C1 segment of cervical spinal cord (tissue), 14 donors: ENCODE data around the gene DTNB.
"Not testable (repeated sequence)": the region's sequence is repeated elsewhere in the genome, so short reads cannot be mapped to it uniquely, and the experiment has no call there.

Experiments used
- DNase-seq, 14 donors: peaks; one replicate each; lab custom pipeline; 2025; lab: John Stamatoyannopoulos, UW

DTNB gene

DNA sequence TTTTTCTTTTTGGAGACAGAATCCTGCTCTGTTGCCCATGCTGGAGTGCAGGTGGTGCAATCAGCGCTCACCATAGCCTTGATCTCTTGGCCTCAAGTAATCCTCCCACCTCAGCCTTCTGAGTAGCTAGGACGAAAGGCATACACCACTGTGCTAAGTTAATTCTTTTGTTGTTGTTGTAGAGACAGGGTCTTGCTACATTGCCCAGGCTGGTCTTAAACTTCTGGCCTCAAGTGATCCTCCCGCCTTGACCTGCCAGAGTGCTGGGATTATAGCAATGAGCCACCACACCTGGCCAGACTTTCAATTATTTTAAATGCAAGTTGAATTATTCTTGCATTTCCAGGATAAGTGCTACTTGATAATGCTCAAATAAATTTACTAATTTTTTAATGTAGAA, 126.5 kb downstream of the DTNB start:
- DNase-seq = no peak

DNA sequence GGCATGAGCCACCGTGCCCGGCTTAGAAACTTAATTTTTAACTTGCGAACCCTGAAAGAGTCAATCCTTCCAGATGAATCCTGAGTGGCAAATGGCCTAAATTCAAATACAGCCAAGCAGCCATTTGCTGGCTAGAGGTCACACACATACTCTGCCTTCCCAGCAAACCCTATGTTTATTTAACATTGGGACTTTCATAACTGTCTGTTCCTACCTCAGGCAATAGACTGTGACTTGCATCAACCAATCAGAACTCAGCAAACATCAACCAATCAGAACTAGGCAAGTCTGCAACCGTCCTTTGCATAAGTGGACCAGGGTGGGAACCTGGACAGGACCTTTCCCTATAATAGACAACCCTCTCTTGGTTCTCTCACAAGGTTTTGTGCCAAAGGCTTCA, 127.5 kb downstream of the DTNB start:
- no peak for DNase-seq

GRCh38 chr2:25544445-25544844, 128.9 kb downstream of the DTNB start:
- no peak for DNase-seq

GRCh38 chr2:25543939-25544338, 129.4 kb downstream of the DTNB start:
- DNase-seq = no peak

DNA sequence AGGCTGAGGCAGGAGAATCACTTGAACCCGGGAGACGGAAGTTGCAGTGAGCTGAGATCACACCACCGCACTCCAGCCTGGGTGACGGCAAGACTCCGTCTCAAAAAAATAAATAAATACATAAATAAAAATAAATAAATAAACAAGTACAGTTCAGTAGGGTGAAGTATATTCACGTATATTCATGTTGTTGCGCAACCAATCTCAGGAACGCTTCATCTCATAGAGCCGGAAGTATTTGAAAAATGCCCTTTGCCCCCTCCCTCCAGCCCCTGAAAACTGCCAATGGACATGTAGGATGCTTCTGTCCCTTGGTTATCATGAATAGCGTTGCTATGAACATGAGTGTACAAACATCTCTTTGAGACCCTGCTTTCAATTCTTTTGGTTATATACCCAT, 132.0 kb downstream of the DTNB start:
- no peak for DNase-seq

- DNase-seq = no peak
Observed at GRCh38 chr2:25539136-25539535, 134.2 kb downstream of the DTNB start.

DNA sequence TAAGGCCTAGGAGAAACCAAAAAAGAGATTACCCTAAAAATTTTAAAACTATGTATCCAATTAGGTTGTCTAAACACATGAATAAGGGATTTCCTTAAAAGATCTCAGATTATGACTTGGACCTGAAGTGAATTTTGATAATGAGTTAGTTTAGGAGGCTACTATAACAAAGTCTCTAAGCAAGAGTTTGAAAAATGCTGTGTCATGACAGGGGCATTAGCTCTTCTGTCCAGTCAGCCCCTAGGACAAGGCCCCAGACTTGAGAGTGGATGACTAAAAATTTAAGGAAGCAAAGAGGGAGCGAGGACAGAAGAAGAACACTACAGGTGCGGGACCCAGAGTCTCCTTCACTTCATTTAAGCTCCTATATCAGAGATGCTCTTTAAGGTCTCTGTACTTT, 135.9 kb downstream of the DTNB start:
- no peak for DNase-seq

DNA sequence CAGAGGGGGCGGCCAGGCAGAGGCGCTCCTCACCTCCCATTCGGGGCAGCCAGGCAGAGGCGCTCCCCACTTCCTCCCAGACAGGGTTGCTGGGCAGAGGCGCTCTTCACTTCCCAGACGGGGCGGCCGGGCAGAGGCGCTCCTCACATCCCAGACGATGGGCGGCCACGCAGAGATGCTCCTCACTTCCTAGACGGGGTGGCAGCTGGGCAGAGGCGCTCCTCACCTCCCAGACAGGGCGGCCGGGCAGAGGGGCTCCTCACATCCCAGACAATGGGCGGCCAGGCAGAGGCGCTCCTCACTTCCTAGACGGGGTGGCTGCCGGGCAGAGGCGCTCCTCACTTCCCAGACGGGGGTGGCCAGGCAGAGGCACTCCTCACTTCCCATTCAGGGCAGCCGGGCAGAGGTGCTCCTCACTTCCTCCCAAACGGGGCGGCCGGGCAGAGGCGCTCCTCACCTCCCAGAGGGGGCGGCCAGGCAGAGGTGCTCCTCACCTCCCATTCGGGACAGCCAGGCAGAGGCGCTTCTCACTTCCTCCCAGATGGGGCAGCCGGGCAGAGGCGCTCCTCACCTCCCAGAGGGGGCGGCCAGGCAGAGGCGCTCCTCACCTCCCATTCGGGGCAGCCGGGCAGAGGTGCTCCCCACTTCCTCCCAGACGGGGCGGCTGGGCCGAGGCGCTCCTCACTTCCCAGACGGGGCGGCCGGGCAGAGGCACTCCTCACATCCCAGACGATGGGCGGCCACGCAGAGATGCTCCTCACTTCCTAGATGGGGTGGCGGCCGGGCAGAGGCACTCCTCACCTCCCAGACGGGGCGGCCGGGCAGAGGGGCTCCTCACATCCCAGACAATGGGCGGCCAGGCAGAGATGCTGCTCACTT, 137.7 kb downstream of the DTNB start:
- DNase-seq = not testable (repeated sequence)

DNA sequence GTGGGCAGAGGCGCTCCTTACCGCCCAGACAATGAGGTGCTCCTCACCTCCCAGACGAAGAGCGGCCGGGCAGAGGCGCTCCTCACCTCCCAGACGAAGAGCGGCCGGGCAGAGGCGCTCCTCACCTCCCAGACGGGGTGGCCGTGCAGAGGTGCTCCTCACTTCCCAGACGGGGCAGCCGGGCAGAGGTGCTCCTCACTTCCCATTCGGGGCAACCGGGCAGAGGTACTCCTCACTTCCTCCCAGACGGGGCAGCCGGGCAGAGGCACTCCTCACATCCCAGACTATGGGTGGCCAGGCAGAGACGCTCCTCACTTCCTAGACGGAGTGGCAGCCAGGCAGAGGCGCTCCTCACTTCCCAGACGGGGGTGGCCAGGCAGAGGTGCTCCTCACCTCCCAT, 138.4 kb downstream of the DTNB start:
- DNase-seq = not testable (repeated sequence)

DNA sequence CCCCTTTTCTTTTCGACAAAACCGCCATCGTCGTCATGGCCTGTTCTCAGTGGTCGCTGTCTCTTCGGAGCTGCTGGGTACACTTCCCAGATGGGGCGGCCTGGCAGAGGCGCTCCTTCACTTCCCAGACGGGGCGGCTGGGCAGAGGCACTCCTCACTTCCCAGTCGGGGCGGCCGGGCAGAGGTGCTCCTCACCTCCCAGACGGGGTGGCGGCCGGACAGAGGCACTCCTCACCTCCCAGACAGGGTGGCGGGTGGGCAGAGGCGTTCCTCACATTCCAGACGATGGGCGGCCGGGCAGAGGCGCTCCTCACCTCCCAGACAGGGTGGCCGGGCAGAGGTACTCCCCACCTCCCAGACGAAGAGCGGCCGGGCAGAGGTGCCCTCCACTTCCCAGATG, 138.9 kb downstream of the DTNB start:
- no peak for DNase-seq

DNA sequence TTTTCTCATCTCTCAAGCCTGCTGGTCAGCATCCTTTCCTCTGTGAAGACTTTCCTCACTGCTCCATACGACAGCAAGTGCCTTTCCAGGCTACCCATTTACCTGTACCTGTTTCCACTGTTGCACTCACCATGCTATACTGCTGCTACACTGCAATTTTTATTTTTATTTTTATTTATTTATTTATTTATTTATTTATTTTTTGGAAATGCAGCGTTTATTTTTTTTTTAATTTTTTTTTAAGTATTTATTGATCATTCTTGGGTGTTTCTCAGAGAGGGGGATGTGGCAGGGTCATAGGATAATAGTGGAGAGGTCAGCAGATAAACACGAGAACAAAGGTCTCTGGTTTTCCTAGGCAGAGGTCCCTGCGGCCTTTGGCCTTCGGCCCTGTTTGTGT, 139.6 kb downstream of the DTNB start:
- DNase-seq = not testable (repeated sequence)

- DNase-seq = no peak
Observed at GRCh38 chr2:25532521-25532920, 140.9 kb downstream of the DTNB start.

GRCh38 chr2:25529034-25529433, 144.3 kb downstream of the DTNB start:
- no peak for DNase-seq

GRCh38 chr2:25528173-25528572, 145.2 kb downstream of the DTNB start:
- no peak for DNase-seq

GRCh38 chr2:25524507-25524906, 148.9 kb downstream of the DTNB start:
- DNase-seq = no peak

DNA sequence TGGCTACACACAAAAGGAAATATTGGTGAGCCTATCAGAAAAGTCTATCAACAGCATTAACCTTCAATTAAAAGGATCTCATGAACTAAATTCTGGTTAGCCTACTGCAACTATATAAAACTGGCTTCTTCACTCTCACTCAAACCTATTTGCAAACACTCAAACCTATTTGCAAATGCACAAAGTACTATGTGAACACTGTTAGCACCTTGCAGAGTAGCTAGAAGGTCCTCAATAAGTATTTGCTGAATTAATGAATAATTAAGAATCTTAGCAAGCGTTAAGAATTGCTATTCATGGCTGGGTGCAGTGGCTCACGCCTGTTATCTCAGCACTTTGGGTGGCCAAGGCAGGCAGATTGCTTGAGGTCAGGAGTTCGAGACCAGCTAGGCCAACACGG, 150.3 kb downstream of the DTNB start:
- no peak for DNase-seq

- peak in 2 of 14 donors; percentile 36 to 43 for DNase-seq
Observed at GRCh38 chr2:25521665-25522387, 151.6 kb downstream of the DTNB start.

- no peak for DNase-seq
Observed at GRCh38 chr2:25521126-25521525, 152.3 kb downstream of the DTNB start.

GRCh38 chr2:25517701-25518100, 155.7 kb downstream of the DTNB start:
- DNase-seq = no peak

GRCh38 chr2:25514043-25514637, 159.2 kb downstream of the DTNB start:
- DNase-seq = no peak

DNA sequence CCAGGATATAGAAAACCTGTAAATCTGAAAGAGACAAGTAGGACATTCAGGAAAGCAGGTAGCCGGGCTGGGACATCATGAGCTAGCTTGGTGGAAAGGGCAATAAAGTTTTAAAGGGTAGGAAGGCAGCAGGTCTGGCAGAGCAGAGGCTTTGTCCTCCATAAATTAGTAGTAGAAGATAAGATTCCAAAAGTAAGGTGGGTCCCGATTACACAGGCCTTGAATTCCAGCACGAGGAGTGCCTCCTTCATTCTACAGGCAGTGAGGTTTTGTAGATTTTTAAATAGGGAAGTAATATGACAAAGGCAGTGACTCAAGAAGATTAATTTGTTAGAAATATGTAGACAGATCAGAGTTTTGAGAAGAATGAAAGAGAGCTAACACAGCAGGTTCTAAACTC, 160.7 kb downstream of the DTNB start:
- no peak for DNase-seq

DNA sequence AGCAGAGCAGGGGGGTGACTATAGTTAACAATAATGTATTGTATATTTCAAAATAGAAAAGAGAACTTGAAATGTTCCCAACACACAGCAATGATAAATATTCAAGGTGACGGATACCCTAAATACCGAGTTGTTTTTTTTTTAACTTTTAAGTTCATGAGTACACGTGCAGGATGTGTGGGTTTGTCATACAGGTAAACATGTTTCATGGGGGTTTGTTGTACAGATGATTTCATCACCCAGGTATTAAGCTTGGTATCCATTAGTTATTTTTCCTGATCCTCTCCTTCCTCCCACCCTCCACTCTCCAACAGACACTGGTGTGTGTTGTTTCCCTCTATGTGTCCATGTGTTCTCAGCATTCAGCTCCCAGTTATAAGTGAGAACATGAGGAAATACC, 167.2 kb downstream of the DTNB start:
- no peak for DNase-seq

DNA sequence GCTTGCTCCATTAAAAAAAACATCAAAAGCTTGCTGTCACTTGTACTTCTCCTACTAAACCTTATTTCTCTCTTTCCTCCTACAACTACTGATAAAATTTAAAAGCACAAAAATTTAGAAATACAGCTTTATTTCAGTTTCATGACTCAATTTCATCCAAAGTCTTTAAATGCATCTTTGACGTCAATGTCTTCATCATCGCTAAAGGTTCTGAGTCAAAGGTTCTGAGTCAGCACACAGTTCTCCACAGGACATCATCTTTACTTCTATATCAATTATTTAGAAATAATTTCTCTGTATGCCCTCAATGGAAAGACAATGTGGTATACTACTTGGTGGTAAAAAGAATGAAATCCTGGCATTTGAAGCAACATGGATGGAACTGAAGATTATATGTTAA, 167.8 kb downstream of the DTNB start:
- DNase-seq = no peak
